GM23338 (cell line): ENCODE data around the gene RIN3. TPM values are rescaled to one million over a fixed set of nuclear protein-coding genes. Genes with fewer than 3 reads are reported as not detected.

Experiments used
- ATAC-seq: fragments of 200-7000 bp; cut with Tn5 transposase; 3 replicates; pipeline ENCODE4 v1.9.1; 2020
- DNase-seq: peaks from one replicate; pipeline ENCODE4 v3.0.0-alpha.2; 2015; ENCODE audit warnings: low spot score
- H2AFZ ChIP-seq: fragments of 200-600 bp; sonication (generic); 2 replicates; pipeline ENCODE4 v1.8.0; 2016; ENCODE audit warnings: antibody characterized with exemption, mild to moderate bottlenecking, moderate library complexity
- H3F3A ChIP-seq: fragments of 200-600 bp; sonication (generic); replicated peaks from 2 replicates; pipeline ENCODE4 v1.8.0; 2017; ENCODE audit warnings: antibody characterized with exemption, mixed run types, low read depth
- H3K27ac ChIP-seq: fragments of 200-600 bp; sonication (generic); 2 replicates; pipeline ENCODE4 v1.6.1; 2016; ENCODE audit warnings: low read depth
- H3K27me3 ChIP-seq: fragments of 200-600 bp; sonication (generic); 2 replicates; pipeline ENCODE4 v1.8.0; 2016; ENCODE audit warnings: mild to moderate bottlenecking, mixed run types, moderate library complexity; ENCODE audit not compliant: insufficient read depth
- H3K36me3 ChIP-seq: fragments of 200-600 bp; sonication (generic); 2 replicates; pipeline ENCODE4 v1.8.0; 2016; ENCODE audit warnings: mild to moderate bottlenecking; ENCODE audit not compliant: insufficient read depth
- H3K4me1 ChIP-seq: fragments of 200-600 bp; sonication (generic); 2 replicates; pipeline ENCODE4 v1.8.0; 2016; ENCODE audit warnings: mild to moderate bottlenecking, moderate library complexity; ENCODE audit not compliant: insufficient read depth
- H3K4me2 ChIP-seq: fragments of 200-600 bp; sonication (generic); 2 replicates; pipeline ENCODE4 v1.7.1; 2017; ENCODE audit warnings: mixed run types
- H3K4me3 ChIP-seq: fragments of 200-600 bp; sonication (generic); 2 replicates; pipeline ENCODE4 v1.6.1; 2016; ENCODE audit warnings: mixed run types
- H3K79me2 ChIP-seq: fragments of 200-600 bp; sonication (generic); replicated peaks from 2 replicates; pipeline ENCODE4 v1.8.0; 2017; ENCODE audit warnings: mild to moderate bottlenecking; ENCODE audit not compliant: insufficient read depth
- H3K9me2 ChIP-seq: fragments of 200-600 bp; sonication (generic); 2 replicates; pipeline ENCODE4 v1.8.0; 2017; ENCODE audit not compliant: insufficient read depth
- H4K20me1 ChIP-seq: fragments of 200-600 bp; sonication (generic); replicated peaks from 2 replicates; pipeline ENCODE4 v1.8.0; 2017; ENCODE audit warnings: mild to moderate bottlenecking; ENCODE audit not compliant: insufficient read depth
- H3K27ac Mint-ChIP-seq: 2 replicates; pipeline ENCODE4 v1.8.0; 2020; ENCODE audit warnings: inconsistent platforms, mild to moderate bottlenecking, moderate library complexity, mixed read lengths
- H3K27me3 Mint-ChIP-seq: 3 replicates; pipeline ENCODE4 v1.8.0; 2022; ENCODE audit warnings: low read depth, mild to moderate bottlenecking, moderate library complexity, mixed read lengths, inconsistent platforms; ENCODE audit not compliant: insufficient read depth, poor library complexity
- H3K36me3 Mint-ChIP-seq: 3 replicates; pipeline ENCODE4 v1.8.0; 2021; ENCODE audit warnings: low read depth, mild to moderate bottlenecking, inconsistent platforms, moderate library complexity, mixed read lengths
- H3K4me1 Mint-ChIP-seq: 3 replicates; pipeline ENCODE4 v1.8.0; 2020; ENCODE audit warnings: mild to moderate bottlenecking, inconsistent platforms, mixed read lengths
- H3K4me3 Mint-ChIP-seq: 3 replicates; pipeline ENCODE4 v1.8.0; 2021; ENCODE audit warnings: moderate library complexity, mild to moderate bottlenecking, inconsistent platforms, mixed read lengths
- H3K9me3 Mint-ChIP-seq: 3 replicates; pipeline ENCODE4 v1.8.0; 2020; ENCODE audit warnings: moderate library complexity, mild to moderate bottlenecking, inconsistent platforms, mixed read lengths
- CREB1 ChIP-seq: fragments of 250-450 bp; sonication (Bioruptor Pico); IDR thresholded peaks from 2 replicates; pipeline ENCODE4 v1.5.0; 2020; ENCODE audit warnings: low read depth, mild to moderate bottlenecking, moderate library complexity
- EZH2 ChIP-seq: fragments of 200-600 bp; sonication (generic); IDR thresholded peaks from one replicate; pipeline ENCODE4 v1.8.0; 2017; ENCODE audit warnings: antibody characterized with exemption, mild to moderate bottlenecking, low read depth; ENCODE audit not compliant: unreplicated experiment
- EZH2phosphoT487 ChIP-seq: fragments of 200-600 bp; sonication (generic); IDR thresholded peaks from one replicate; pipeline ENCODE4 v1.8.1; 2018; ENCODE audit warnings: antibody characterized with exemption; ENCODE audit not compliant: unreplicated experiment
- JUNB ChIP-seq: IDR thresholded peaks from one replicate; pipeline ENCODE4 v1.6.1; 2016; ENCODE audit warnings: antibody characterized with exemption; ENCODE audit not compliant: unreplicated experiment
- NANOG ChIP-seq: IDR thresholded peaks from 2 replicates; pipeline ENCODE4 v1.6.1; 2016; ENCODE audit warnings: antibody characterized with exemption, borderline replicate concordance
- POLR2AphosphoS5 ChIP-seq: IDR thresholded peaks from 2 replicates; pipeline ENCODE4 v1.6.1; 2016; ENCODE audit warnings: antibody characterized with exemption, low read depth
- STAT1 ChIP-seq: IDR thresholded peaks from one replicate; pipeline ENCODE4 v1.6.1; 2016; ENCODE audit warnings: antibody characterized with exemption; ENCODE audit not compliant: unreplicated experiment
- ZNF114 ChIP-seq: fragments of 250-450 bp; sonication (Bioruptor Pico); IDR thresholded peaks from 2 replicates; pipeline ENCODE4 v1.5.0; 2020; ENCODE audit warnings: mild to moderate bottlenecking, moderate library complexity
- ZNF331 ChIP-seq: fragments of 250-450 bp; sonication (Bioruptor Pico); IDR thresholded peaks from 2 replicates; pipeline ENCODE4 v1.5.0; 2020; ENCODE audit warnings: low read depth, mild to moderate bottlenecking, moderate library complexity
- polyA plus RNA-seq: library from polyadenylated mRNA; unstranded; fragments of >200 nt; fragmentation: Nextera tagmentation; extraction: Ambion mirVana; gene quantifications from 2 replicates; pipeline ENCODE4 v1.2.1, GENCODE V29; 2016
- total RNA-seq: library from RNA; depleted of rRNA; stranded (reverse); fragments of >200 nt; shearing (Covaris generic); gene quantifications from 2 replicates; pipeline ENCODE4 v1.2.3, GENCODE V29; 2014
- TF ChIP-seq, protein P1 (sequence below): IDR thresholded peaks from 2 replicates; pipeline ENCODE4 v1.6.1; 2016; ENCODE audit warnings: antibody characterized with exemption
- TF ChIP-seq, protein P2 (sequence below), 2 experiments: fragments of 200-600 bp in 1 of 2; sonication (generic) in 1 of 2; conservative IDR thresholded peaks; 2 replicates each; pipeline versions ENCODE4 v1.5.1 to v1.6.1; 2016 to 2017; ENCODE audit warnings: antibody characterized with exemption in 2 of 2, low read depth in 2 of 2, mild to moderate bottlenecking in 2 of 2, moderate library complexity in 1 of 2
- TF ChIP-seq, protein P3 (sequence below): fragments of 250-450 bp; sonication (Bioruptor Pico); IDR thresholded peaks from 2 replicates; pipeline ENCODE4 v1.5.0; 2020; ENCODE audit warnings: mild to moderate bottlenecking, moderate library complexity
- TF ChIP-seq, protein P4 (sequence below): IDR thresholded peaks from one replicate; pipeline ENCODE4 v1.6.1; 2018; ENCODE audit warnings: antibody characterized with exemption; ENCODE audit not compliant: unreplicated experiment

RIN3 gene
- total and polyA plus RNA-seq, 2 experiments from 2014 or later, result 0.97 to 1.5 TPM

DNA sequence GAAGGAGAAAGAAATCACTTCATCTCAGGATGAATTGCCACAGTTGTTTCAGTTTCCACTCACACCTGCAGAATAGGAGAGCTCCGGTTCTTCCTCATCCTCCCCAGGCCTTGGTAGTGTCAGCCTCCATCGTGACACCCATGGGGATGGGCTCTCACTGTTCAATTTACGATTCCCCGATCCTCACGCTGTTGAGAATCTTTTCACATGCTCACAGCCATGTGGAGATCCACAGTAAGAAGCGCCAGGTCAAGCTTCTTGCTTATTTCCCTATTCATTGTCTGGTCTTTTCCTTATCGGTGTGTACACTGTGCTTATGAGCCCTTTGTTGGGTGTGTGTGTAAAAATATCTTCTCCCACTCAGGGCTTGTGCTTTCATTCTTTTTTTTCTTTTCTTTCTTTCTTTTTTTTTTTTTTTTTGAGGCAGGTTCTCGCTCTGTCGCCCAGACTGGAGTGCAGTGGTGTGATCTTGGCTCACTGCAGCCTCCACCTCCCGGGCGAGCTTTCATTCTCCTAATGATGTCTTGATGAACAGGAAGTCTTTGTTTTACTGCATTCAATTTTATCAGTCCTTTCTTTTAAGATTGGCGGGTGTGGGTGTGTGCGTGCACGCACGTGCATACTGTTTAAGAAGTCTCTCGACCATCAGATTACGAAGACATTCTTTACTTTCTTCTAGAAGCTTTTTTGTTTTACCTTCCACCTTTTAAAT, 21.5 kb downstream of the RIN3 start:
- DNase-seq (no peak), ATAC-seq (no peak)
- Mint-ChIP-seq H3K27me3 (peaks cover 4% of the 10 kb centered on the region), H3K9me3 (no peaks in the 10 kb centered on the region), H3K27ac (no peak overlapping the region), H3K4me1 (peaks cover 3% of the 10 kb centered on the region; the same call in 1 of the 3 replicates), H3K36me3 (no peaks in the 10 kb centered on the region), H3K4me3 (no peak overlapping the region)
- Histone ChIP-seq H3F3A (no peaks in the 10 kb centered on the region), H3K79me2 (no peaks in the 10 kb centered on the region), H3K4me2 (no peak overlapping the region), H3K9me2 (no peaks in the 10 kb centered on the region), H3K27me3 (no peaks in the 10 kb centered on the region), H3K36me3 (no peaks in the 10 kb centered on the region), H2AFZ (0 out of 2 replicates have a peak overlapping the region, but pooled peaks have one; percentile 3), H3K27ac (no peak overlapping the region), H4K20me1 (no peaks in the 10 kb centered on the region), H3K4me1 (no peaks in the 10 kb centered on the region), H3K4me3 (no peak overlapping the region)
- TF ChIP-seq JUNB (no peak), STAT1 (no peak), POLR2AphosphoS5 (no peak), NANOG (no peak), EZH2phosphoT487 (no peak), EZH2 (no peak), ZNF114 (CRISPR knock-in tag) (no peak), CREB1 (no peak), ZNF331 (CRISPR knock-in tag) (no peak)
- TF ChIP-seq, protein P1, sequence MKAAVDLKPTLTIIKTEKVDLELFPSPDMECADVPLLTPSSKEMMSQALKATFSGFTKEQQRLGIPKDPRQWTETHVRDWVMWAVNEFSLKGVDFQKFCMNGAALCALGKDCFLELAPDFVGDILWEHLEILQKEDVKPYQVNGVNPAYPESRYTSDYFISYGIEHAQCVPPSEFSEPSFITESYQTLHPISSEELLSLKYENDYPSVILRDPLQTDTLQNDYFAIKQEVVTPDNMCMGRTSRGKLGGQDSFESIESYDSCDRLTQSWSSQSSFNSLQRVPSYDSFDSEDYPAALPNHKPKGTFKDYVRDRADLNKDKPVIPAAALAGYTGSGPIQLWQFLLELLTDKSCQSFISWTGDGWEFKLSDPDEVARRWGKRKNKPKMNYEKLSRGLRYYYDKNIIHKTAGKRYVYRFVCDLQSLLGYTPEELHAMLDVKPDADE, result no peak
- TF ChIP-seq, protein P2, sequence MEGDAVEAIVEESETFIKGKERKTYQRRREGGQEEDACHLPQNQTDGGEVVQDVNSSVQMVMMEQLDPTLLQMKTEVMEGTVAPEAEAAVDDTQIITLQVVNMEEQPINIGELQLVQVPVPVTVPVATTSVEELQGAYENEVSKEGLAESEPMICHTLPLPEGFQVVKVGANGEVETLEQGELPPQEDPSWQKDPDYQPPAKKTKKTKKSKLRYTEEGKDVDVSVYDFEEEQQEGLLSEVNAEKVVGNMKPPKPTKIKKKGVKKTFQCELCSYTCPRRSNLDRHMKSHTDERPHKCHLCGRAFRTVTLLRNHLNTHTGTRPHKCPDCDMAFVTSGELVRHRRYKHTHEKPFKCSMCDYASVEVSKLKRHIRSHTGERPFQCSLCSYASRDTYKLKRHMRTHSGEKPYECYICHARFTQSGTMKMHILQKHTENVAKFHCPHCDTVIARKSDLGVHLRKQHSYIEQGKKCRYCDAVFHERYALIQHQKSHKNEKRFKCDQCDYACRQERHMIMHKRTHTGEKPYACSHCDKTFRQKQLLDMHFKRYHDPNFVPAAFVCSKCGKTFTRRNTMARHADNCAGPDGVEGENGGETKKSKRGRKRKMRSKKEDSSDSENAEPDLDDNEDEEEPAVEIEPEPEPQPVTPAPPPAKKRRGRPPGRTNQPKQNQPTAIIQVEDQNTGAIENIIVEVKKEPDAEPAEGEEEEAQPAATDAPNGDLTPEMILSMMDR (conservative IDR thresholded peaks at IDR 0.05; ENCODE audit: low read depth in 2 of 2), result no peak
- TF ChIP-seq, protein P3, sequence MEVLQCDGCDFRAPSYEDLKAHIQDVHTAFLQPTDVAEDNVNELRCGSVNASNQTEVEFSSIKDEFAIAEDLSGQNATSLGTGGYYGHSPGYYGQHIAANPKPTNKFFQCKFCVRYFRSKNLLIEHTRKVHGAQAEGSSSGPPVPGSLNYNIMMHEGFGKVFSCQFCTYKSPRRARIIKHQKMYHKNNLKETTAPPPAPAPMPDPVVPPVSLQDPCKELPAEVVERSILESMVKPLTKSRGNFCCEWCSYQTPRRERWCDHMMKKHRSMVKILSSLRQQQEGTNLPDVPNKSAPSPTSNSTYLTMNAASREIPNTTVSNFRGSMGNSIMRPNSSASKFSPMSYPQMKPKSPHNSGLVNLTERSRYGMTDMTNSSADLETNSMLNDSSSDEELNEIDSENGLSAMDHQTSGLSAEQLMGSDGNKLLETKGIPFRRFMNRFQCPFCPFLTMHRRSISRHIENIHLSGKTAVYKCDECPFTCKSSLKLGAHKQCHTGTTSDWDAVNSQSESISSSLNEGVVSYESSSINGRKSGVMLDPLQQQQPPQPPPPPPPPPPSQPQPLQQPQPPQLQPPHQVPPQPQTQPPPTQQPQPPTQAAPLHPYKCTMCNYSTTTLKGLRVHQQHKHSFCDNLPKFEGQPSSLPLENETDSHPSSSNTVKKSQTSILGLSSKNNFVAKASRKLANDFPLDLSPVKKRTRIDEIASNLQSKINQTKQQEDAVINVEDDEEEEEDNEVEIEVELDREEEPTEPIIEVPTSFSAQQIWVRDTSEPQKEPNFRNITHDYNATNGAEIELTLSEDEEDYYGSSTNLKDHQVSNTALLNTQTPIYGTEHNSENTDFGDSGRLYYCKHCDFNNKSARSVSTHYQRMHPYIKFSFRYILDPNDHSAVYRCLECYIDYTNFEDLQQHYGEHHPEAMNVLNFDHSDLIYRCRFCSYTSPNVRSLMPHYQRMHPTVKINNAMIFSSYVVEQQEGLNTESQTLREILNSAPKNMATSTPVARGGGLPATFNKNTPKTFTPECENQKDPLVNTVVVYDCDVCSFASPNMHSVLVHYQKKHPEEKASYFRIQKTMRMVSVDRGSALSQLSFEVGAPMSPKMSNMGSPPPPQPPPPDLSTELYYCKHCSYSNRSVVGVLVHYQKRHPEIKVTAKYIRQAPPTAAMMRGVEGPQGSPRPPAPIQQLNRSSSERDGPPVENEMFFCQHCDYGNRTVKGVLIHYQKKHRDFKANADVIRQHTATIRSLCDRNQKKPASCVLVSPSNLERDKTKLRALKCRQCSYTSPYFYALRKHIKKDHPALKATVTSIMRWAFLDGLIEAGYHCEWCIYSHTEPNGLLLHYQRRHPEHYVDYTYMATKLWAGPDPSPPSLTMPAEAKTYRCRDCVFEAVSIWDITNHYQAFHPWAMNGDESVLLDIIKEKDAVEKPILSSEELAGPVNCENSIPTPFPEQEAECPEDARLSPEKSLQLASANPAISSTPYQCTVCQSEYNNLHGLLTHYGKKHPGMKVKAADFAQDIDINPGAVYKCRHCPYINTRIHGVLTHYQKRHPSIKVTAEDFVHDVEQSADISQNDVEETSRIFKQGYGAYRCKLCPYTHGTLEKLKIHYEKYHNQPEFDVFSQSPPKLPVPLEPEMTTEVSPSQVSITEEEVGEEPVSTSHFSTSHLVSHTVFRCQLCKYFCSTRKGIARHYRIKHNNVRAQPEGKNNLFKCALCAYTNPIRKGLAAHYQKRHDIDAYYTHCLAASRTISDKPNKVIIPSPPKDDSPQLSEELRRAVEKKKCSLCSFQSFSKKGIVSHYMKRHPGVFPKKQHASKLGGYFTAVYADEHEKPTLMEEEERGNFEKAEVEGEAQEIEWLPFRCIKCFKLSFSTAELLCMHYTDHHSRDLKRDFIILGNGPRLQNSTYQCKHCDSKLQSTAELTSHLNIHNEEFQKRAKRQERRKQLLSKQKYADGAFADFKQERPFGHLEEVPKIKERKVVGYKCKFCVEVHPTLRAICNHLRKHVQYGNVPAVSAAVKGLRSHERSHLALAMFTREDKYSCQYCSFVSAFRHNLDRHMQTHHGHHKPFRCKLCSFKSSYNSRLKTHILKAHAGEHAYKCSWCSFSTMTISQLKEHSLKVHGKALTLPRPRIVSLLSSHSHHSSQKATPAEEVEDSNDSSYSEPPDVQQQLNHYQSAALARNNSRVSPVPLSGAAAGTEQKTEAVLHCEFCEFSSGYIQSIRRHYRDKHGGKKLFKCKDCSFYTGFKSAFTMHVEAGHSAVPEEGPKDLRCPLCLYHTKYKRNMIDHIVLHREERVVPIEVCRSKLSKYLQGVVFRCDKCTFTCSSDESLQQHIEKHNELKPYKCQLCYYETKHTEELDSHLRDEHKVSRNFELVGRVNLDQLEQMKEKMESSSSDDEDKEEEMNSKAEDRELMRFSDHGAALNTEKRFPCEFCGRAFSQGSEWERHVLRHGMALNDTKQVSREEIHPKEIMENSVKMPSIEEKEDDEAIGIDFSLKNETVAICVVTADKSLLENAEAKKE (CRISPR knock-in tag), result no peak
- TF ChIP-seq, protein P4, sequence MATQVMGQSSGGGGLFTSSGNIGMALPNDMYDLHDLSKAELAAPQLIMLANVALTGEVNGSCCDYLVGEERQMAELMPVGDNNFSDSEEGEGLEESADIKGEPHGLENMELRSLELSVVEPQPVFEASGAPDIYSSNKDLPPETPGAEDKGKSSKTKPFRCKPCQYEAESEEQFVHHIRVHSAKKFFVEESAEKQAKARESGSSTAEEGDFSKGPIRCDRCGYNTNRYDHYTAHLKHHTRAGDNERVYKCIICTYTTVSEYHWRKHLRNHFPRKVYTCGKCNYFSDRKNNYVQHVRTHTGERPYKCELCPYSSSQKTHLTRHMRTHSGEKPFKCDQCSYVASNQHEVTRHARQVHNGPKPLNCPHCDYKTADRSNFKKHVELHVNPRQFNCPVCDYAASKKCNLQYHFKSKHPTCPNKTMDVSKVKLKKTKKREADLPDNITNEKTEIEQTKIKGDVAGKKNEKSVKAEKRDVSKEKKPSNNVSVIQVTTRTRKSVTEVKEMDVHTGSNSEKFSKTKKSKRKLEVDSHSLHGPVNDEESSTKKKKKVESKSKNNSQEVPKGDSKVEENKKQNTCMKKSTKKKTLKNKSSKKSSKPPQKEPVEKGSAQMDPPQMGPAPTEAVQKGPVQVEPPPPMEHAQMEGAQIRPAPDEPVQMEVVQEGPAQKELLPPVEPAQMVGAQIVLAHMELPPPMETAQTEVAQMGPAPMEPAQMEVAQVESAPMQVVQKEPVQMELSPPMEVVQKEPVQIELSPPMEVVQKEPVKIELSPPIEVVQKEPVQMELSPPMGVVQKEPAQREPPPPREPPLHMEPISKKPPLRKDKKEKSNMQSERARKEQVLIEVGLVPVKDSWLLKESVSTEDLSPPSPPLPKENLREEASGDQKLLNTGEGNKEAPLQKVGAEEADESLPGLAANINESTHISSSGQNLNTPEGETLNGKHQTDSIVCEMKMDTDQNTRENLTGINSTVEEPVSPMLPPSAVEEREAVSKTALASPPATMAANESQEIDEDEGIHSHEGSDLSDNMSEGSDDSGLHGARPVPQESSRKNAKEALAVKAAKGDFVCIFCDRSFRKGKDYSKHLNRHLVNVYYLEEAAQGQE, result no peak
